ENCODE measurements around the gene ADGRL3. TPM values are rescaled to one million over a fixed set of nuclear protein-coding genes. Genes with fewer than 3 reads are reported as not detected.

The ADGRL3 gene
- total and polyA plus RNA-seq, 3 donors from 2014 or later, result 11.6 to 21.6 (median 12.8) TPM

DNA sequence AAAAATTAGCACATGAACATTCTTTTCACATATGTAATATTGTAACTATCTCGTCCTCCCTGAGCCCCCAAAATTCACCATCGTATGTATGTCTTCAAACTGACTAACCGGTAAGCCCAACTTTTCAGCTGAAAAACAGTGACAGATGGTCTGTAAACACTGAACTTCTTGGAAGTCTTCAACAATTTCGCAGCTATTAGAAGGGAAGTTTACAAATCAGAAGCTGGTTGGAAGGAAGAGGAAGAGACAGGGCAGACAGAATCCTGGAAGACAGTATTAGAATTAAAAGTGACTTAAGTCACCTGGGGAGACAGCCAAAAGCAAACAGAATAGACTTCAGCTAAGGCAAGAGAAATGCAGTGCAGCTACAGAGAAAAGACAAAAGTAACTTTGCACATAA lies 858.4 kb downstream of the ADGRL3 start:
- Histone ChIP-seq H3K27me3 (no peaks in the 10 kb centered on the region), H3K4me1 (no peaks in the 10 kb centered on the region), H3K27ac (no peak overlapping the region), H3K4me3 (no peak overlapping the region), H3K36me3 (ENCODE audit: low read depth, missing control alignments) (no peaks in the 10 kb centered on the region), H3K9me3 (no peaks in the 10 kb centered on the region)
- WGBS, 2 donors, result 41 to 56% methylated on average over 4 of the region's 4 CpGs
- intact Hi-C loops (cut with DNase I; ENCODE audit: low total_unique reads), result no loop called here
- no peak for DNase-seq
- no peak for TF ChIP-seq POLR2A (IDR thresholded peaks at IDR 0.05)
- TF ChIP-seq, protein P1, sequence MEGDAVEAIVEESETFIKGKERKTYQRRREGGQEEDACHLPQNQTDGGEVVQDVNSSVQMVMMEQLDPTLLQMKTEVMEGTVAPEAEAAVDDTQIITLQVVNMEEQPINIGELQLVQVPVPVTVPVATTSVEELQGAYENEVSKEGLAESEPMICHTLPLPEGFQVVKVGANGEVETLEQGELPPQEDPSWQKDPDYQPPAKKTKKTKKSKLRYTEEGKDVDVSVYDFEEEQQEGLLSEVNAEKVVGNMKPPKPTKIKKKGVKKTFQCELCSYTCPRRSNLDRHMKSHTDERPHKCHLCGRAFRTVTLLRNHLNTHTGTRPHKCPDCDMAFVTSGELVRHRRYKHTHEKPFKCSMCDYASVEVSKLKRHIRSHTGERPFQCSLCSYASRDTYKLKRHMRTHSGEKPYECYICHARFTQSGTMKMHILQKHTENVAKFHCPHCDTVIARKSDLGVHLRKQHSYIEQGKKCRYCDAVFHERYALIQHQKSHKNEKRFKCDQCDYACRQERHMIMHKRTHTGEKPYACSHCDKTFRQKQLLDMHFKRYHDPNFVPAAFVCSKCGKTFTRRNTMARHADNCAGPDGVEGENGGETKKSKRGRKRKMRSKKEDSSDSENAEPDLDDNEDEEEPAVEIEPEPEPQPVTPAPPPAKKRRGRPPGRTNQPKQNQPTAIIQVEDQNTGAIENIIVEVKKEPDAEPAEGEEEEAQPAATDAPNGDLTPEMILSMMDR (IDR thresholded peaks at IDR 0.05), result no peak

GRCh38 chr4:62070291-62070852 lies 870.2 kb downstream of the ADGRL3 start:
- DNase-seq, result no peak
- 84 to 94% methylated on average over 13 to 14 of the region's 14 CpGs for WGBS, 2 donors
- TF ChIP-seq, protein P1 (IDR thresholded peaks at IDR 0.05), result no peak
- TF ChIP-seq POLR2A (IDR thresholded peaks at IDR 0.05), result no peak

GRCh38 chr4:62075089-62075488 lies 875.0 kb downstream of the ADGRL3 start:
- H3K4me3 ChIP-seq, result no peak overlapping the region
- no peak overlapping the region for H3K27ac ChIP-seq
- H3K27me3 ChIP-seq, result no peaks in the 10 kb centered on the region
- H3K9me3 ChIP-seq, result no peaks in the 10 kb centered on the region
- intact Hi-C loops (cut with DNase I; ENCODE audit: low total_unique reads), result no loop called here
- H3K4me1 ChIP-seq, result no peaks in the 10 kb centered on the region
- TF ChIP-seq, protein P1 (IDR thresholded peaks at IDR 0.05), result no peak
- no peak for TF ChIP-seq POLR2A (IDR thresholded peaks at IDR 0.05)
- DNase-seq, result no peak
- no peaks in the 10 kb centered on the region for H3K36me3 ChIP-seq (ENCODE audit: low read depth, missing control alignments)
- WGBS, 2 donors, result 89 to 91% methylated on average over 2 of the region's 2 CpGs

More at GRCh38 chr4:62070291-62070852, 870.2 kb downstream of the ADGRL3 start:
- H3K36me3 ChIP-seq (ENCODE audit: low read depth, missing control alignments), result no peaks in the 10 kb centered on the region
- no peak overlapping the region for H3K4me3 ChIP-seq
- no peaks in the 10 kb centered on the region for H3K27me3 ChIP-seq
- intact Hi-C loops (cut with DNase I; ENCODE audit: low total_unique reads), result no loop called here
- H3K27ac ChIP-seq, result no peak overlapping the region
- no peaks in the 10 kb centered on the region for H3K9me3 ChIP-seq
- H3K4me1 ChIP-seq, result no peaks in the 10 kb centered on the region

GRCh38 chr4:62075521-62075920 lies 875.4 kb downstream of the ADGRL3 start:
- no peak for TF ChIP-seq POLR2A (IDR thresholded peaks at IDR 0.05)
- TF ChIP-seq, protein P1 (IDR thresholded peaks at IDR 0.05), result no peak

DNA sequence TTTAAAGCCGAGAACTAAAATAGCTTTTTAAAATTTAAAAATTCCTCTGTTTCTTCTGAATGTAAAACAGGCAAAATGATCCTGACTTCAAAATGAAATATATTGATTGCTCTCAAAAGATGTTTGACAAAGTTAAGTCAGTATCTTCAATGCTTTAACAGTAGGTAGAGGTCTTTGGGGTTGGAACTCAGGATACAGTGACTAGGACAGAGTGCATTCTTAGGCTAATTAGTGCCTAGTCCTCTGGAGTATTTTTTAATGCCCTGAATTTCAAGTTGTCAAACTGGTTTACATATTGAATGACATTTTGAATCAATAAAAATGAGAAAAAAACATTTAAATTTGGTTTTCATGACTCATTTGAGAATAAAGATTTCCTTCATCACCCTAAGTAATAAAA lies 877.3 kb downstream of the ADGRL3 start:
- TF ChIP-seq, protein P1 (IDR thresholded peaks at IDR 0.05), result no peak
- 85 to 88% methylated on average over 1 of the region's 1 CpG for WGBS, 2 donors
- Histone ChIP-seq H3K27me3 (no peaks in the 10 kb centered on the region), H3K4me3 (no peak overlapping the region), H3K9me3 (no peaks in the 10 kb centered on the region), H3K36me3 (ENCODE audit: low read depth, missing control alignments) (no peaks in the 10 kb centered on the region), H3K27ac (no peak overlapping the region), H3K4me1 (no peaks in the 10 kb centered on the region)
- DNase-seq, result no peak
- intact Hi-C loops (cut with DNase I; ENCODE audit: low total_unique reads), result no loop called here

More at GRCh38 chr4:62075521-62075920, 875.4 kb downstream of the ADGRL3 start:
- Histone ChIP-seq H3K27ac (no peak overlapping the region), H3K27me3 (no peaks in the 10 kb centered on the region), H3K9me3 (no peaks in the 10 kb centered on the region), H3K4me1 (no peaks in the 10 kb centered on the region), H3K36me3 (ENCODE audit: low read depth, missing control alignments) (no peaks in the 10 kb centered on the region), H3K4me3 (no peak overlapping the region)
- no peak for DNase-seq
- intact Hi-C loops (cut with DNase I; ENCODE audit: low total_unique reads), result no loop called here
- WGBS, 2 donors, result 81 to 84% methylated on average over 3 of the region's 3 CpGs
